Lower lobe of right lung (tissue), 2 donors: ENCODE measurements around the gene LIX1L. TPM values are rescaled to one million over a fixed set of nuclear protein-coding genes. Genes with fewer than 3 reads are reported as not detected.

Experiments
- ATAC-seq, 2 donors: fragments of 200-7000 bp; cut with Tn5 transposase; one replicate each; pipeline ENCODE4 v1.9.1; 2020 to 2022; ENCODE audit warnings: mild to moderate bottlenecking in 2 of 2, moderate library complexity in 2 of 2
- DNase-seq: peaks from one replicate; pipeline ENCODE4 v3.0.0-alpha.2; 2020
- H3K27ac ChIP-seq: fragments of 200-600 bp; one replicate; pipeline ENCODE4 v1.8.0; 2022
- H3K27me3 ChIP-seq: fragments of 200-600 bp; one replicate; pipeline ENCODE4 v1.8.0; 2022; ENCODE audit warnings: low read depth
- H3K36me3 ChIP-seq: fragments of 200-600 bp; one replicate; pipeline ENCODE4 v1.8.0; 2022; ENCODE audit warnings: mild to moderate bottlenecking
- H3K4me1 ChIP-seq: fragments of 200-600 bp; one replicate; pipeline ENCODE4 v1.8.0; 2022
- H3K4me3 ChIP-seq: fragments of 200-600 bp; one replicate; pipeline ENCODE4 v1.8.0; 2022; ENCODE audit warnings: mild to moderate bottlenecking
- H3K9me3 ChIP-seq: fragments of 200-600 bp; one replicate; pipeline ENCODE4 v1.8.0; 2022
- CTCF ChIP-seq: fragments of 200-600 bp; IDR thresholded peaks from one replicate; pipeline ENCODE4 v1.8.0; 2022; ENCODE audit warnings: antibody characterized with exemption, mild to moderate bottlenecking
- intact Hi-C: fragments of 100-400 bp; cut with DNase I; formaldehyde crosslinking; loops from one replicate; pipeline ENCODE4 v1.11.0; 2022
- long read RNA-seq: library from polyadenylated mRNA; unstranded; transcript quantifications from one replicate; pipeline ENCODE4 v2.0.0, GENCODE V29; 2021
- total RNA-seq: library from RNA; stranded (reverse); fragmentation: NEBNext Ultra II Directional; extraction: Animal tissue kit (Norgen Biotek cat#: 25700); gene quantifications from one replicate; pipeline ENCODE4 v1.2.1, GENCODE V29; 2021
- donor health status: DM: no; HTN: yes; CAD: no; lungs with severe emphysema.

Gene LIX1L
- total RNA-seq, result 30.9 TPM
- long read RNA-seq, partial matches to known transcripts, result 10 of 13 reads
- long read RNA-seq, other reads (novel, unspliced or antisense), result 0 of 13 reads

- ATAC-seq, result peak; percentile 95 to 96
- TF ChIP-seq CTCF, result no peak
- intact Hi-C loops, result no loop called here
- DNase-seq, result peak; percentile 97
- no peaks in the 10 kb centered on the region for H3K27me3 ChIP-seq
- H3K4me1 ChIP-seq, result peaks cover 68% of the 10 kb centered on the region
- H3K27ac ChIP-seq, result peak within 1 kb of the TSS; percentile 96
- H3K4me3 ChIP-seq, result peak within 1 kb of the TSS; percentile 76
- no peaks in the 10 kb centered on the region for H3K36me3 ChIP-seq
- H3K9me3 ChIP-seq, result no peaks in the 10 kb centered on the region
Measured at GRCh38 chr1:145957443-145958319, at the start of gene LIX1L. TSS of gene LIX1L (minus strand) at chr1:145958017. CDS start at chr1:145957927, 90 bp downstream.

- no peak for DNase-seq
- no peak for ATAC-seq
- peaks cover 62% of the 10 kb centered on the region for H3K4me1 ChIP-seq
- H3K9me3 ChIP-seq, result no peaks in the 10 kb centered on the region
- H3K4me3 ChIP-seq, result no peak overlapping the region
- peak overlapping the region; percentile 69 for H3K27ac ChIP-seq
- H3K27me3 ChIP-seq, result no peaks in the 10 kb centered on the region
- no peak for TF ChIP-seq CTCF
- intact Hi-C loops, result no loop called here
- H3K36me3 ChIP-seq, result no peaks in the 10 kb centered on the region
Measured at GRCh38 chr1:146001709-146002108, 43.9 kb upstream of the LIX1L start.

- no peak for TF ChIP-seq CTCF
- Histone ChIP-seq H3K27ac (peak overlapping the region; percentile 96), H3K4me3 (peak overlapping the region; percentile 75), H3K27me3 (no peaks in the 10 kb centered on the region), H3K36me3 (peaks cover 12% of the 10 kb centered on the region), H3K4me1 (peaks cover 42% of the 10 kb centered on the region), H3K9me3 (no peaks in the 10 kb centered on the region)
- DNase-seq (no peak), ATAC-seq (peak in 1 of 2 donors; percentile 5)
- intact Hi-C loops, result no loop called here
Measured at GRCh38 chr1:145999321-146000024, 41.7 kb upstream of the LIX1L start.

- no peaks in the 10 kb centered on the region for H3K27me3 ChIP-seq
- peaks cover 35% of the 10 kb centered on the region for H3K4me1 ChIP-seq
- H3K27ac ChIP-seq, result peak overlapping the region; percentile 96
- peak overlapping the region; percentile 75 for H3K4me3 ChIP-seq
- no peak for TF ChIP-seq CTCF
- peaks cover 30% of the 10 kb centered on the region for H3K36me3 ChIP-seq
- ATAC-seq (no peak), DNase-seq (no peak)
- intact Hi-C loops, result no loop called here
- H3K9me3 ChIP-seq, result no peaks in the 10 kb centered on the region
Measured at GRCh38 chr1:145997718-145998023, 39.9 kb upstream of the LIX1L start.

- ATAC-seq, result peak; percentile 46 to 56
- intact Hi-C loops, result no loop called here
- TF ChIP-seq CTCF, result no peak
- Histone ChIP-seq H3K4me3 (peak overlapping the region; percentile 75), H3K27me3 (no peaks in the 10 kb centered on the region), H3K27ac (peak overlapping the region; percentile 96), H3K4me1 (peaks cover 40% of the 10 kb centered on the region), H3K9me3 (no peaks in the 10 kb centered on the region), H3K36me3 (peaks cover 34% of the 10 kb centered on the region)
- peak; percentile 71 for DNase-seq
Measured at GRCh38 chr1:145997016-145997717, 39.4 kb upstream of the LIX1L start.
